Endothelial cell of umbilical vein (primary cell): Measurements from ENCODE around the gene CMSS1. TPM values are rescaled to one million over a fixed set of nuclear protein-coding genes. Genes with fewer than 3 reads are reported as not detected.

ENCODE experiments used
- BruUV-seq: library from RNA; stranded (reverse); fragments of 400-500 nt; replicated peaks from 2 replicates; lab custom pipeline; 2021; lab: Mats Ljungman, UMichigan
- CTCF ChIA-PET: fragments of 300-600, 350-600 bp; sonication (Branson Sonifier 250); formaldehyde crosslinking; loops from one replicate; lab custom pipeline; 2021; ENCODE audit warnings: antibody characterized with exemption, inconsistent platforms; lab: Charles Lee
- POLR2A ChIA-PET: fragments of 300-600, 350-600 bp; sonication (Branson Sonifier 250); formaldehyde crosslinking; loops from one replicate; lab custom pipeline; 2021; ENCODE audit warnings: antibody characterized with exemption, inconsistent platforms; lab: Charles Lee
- DNase-seq: peaks from one replicate; pipeline ENCODE4 v3.0.0-alpha.2; 2011; ENCODE audit warnings: low read depth, low spot score
- FAIRE-seq: peaks from 2 replicates; lab custom pipeline; 2011; peaks lifted over from hg19 to GRCh38; lab: Jason Lieb, UNC
- H2AFZ ChIP-seq: 2 replicates; pipeline ENCODE4 v1.6.0; 2012; ENCODE audit warnings: low read depth, low read length, control low read depth, inconsistent platforms
- H3K27ac ChIP-seq: 2 replicates; pipeline ENCODE4 v1.5.1; 2011; ENCODE audit warnings: low read depth, mild to moderate bottlenecking, control low read depth, low read length, moderate library complexity; ENCODE audit not compliant: insufficient read depth
- H3K27me3 ChIP-seq, 2 experiments: 2 replicates each; pipeline versions ENCODE4 v1.6.0 to v1.6.1; 2011; ENCODE audit warnings: low read length in 2 of 2, mixed read lengths in 1 of 2; ENCODE audit not compliant: control insufficient read depth in 2 of 2, insufficient read depth in 2 of 2
- H3K36me3 ChIP-seq, 2 experiments: 2 replicates in 1 of 2; 3 replicates in 1 of 2; pipeline ENCODE4 v1.5.1; 2011; ENCODE audit warnings: low read length in 2 of 2, mild to moderate bottlenecking in 1 of 2, moderate library complexity in 1 of 2; ENCODE audit not compliant: control insufficient read depth in 2 of 2, insufficient read depth in 2 of 2; ENCODE audit errors: extremely low read depth in 1 of 2
- H3K4me1 ChIP-seq: 3 replicates; pipeline ENCODE4 v1.5.1; 2011; ENCODE audit warnings: mild to moderate bottlenecking, low read length; ENCODE audit not compliant: control insufficient read depth, insufficient read depth; ENCODE audit errors: extremely low read depth
- H3K4me2 ChIP-seq: 2 replicates; pipeline ENCODE4 v1.6.1; 2011; ENCODE audit warnings: low read length, control low read depth, mixed read lengths; ENCODE audit not compliant: insufficient read depth
- H3K4me3 ChIP-seq, 3 experiments: fragments of 200-600 bp in 1 of 3; sonication (generic), shearing (Covaris generic) in 1 of 3; replicated peaks in 1 of 3; 2 replicates each; pipeline ENCODE4 v1.5.1; 2011 to 2016; ENCODE audit warnings: control low read depth in 3 of 3, low read length in 3 of 3, mild to moderate bottlenecking in 2 of 3, inconsistent platforms in 1 of 3, low read depth in 1 of 3, moderate library complexity in 1 of 3; ENCODE audit not compliant: insufficient read depth in 1 of 3
- H3K79me2 ChIP-seq: 2 replicates; pipeline ENCODE4 v1.6.0; 2012; ENCODE audit warnings: low read length, inconsistent platforms; ENCODE audit not compliant: control insufficient read depth, insufficient read depth
- H3K9ac ChIP-seq: replicated peaks from 2 replicates; pipeline ENCODE3; 2011; ENCODE audit warnings: low read length, control low read depth; ENCODE audit not compliant: insufficient read depth; ENCODE audit errors: extremely low read depth
- H3K9me1 ChIP-seq: replicated peaks from 3 replicates; pipeline ENCODE4 v1.6.0; 2011; ENCODE audit warnings: mild to moderate bottlenecking, low read length; ENCODE audit not compliant: control insufficient read depth, insufficient read depth; ENCODE audit errors: extremely low read depth
- H3K9me3 ChIP-seq: replicated peaks from 2 replicates; pipeline ENCODE4 v1.5.1; 2012; ENCODE audit warnings: low read length, inconsistent platforms; ENCODE audit not compliant: control insufficient read depth, insufficient read depth
- H4K20me1 ChIP-seq: replicated peaks from 2 replicates; pipeline ENCODE3; 2011; ENCODE audit warnings: mild to moderate bottlenecking, low read length; ENCODE audit not compliant: control insufficient read depth, insufficient read depth; ENCODE audit errors: extremely low read depth
- CTCF ChIP-seq, 2 donors: IDR thresholded peaks; 1 replicate in 1 of 2; 2 replicates in 1 of 2; pipeline ENCODE4 v1.5.1; 2011; ENCODE audit warnings: low read length in 2 of 2, mild to moderate bottlenecking in 2 of 2, moderate library complexity in 2 of 2, control low read depth in 1 of 2, inconsistent platforms in 1 of 2, low read depth in 1 of 2; ENCODE audit not compliant: insufficient read depth in 1 of 2; ENCODE audit errors: extremely low read depth in 1 of 2
- EZH2 ChIP-seq: IDR thresholded peaks from 2 replicates; pipeline ENCODE4 v1.6.1; 2012; ENCODE audit warnings: borderline replicate concordance, low read depth, mild to moderate bottlenecking, moderate library complexity, low read length, inconsistent platforms; ENCODE audit not compliant: severe bottlenecking
- FOS ChIP-seq: IDR thresholded peaks from 2 replicates; pipeline ENCODE4 v1.6.1; 2011; ENCODE audit warnings: mild to moderate bottlenecking, low read length, moderate library complexity, borderline replicate concordance; ENCODE audit not compliant: insufficient read depth
- GATA2 ChIP-seq: IDR thresholded peaks from 2 replicates; pipeline ENCODE4 v1.7.0; 2011; ENCODE audit warnings: low read depth, mild to moderate bottlenecking, moderate library complexity, mixed read lengths, low read length; ENCODE audit not compliant: insufficient read length, insufficient read depth
- JUN ChIP-seq: IDR thresholded peaks from 2 replicates; pipeline ENCODE4 v1.6.1; 2011; ENCODE audit warnings: borderline replicate concordance, low read depth; ENCODE audit not compliant: insufficient read length, insufficient read depth
- MAX ChIP-seq: IDR thresholded peaks from 2 replicates; pipeline ENCODE4 v1.6.1; 2011; ENCODE audit not compliant: insufficient read depth, insufficient read length
- MYC ChIP-seq: IDR thresholded peaks from one replicate; pipeline ENCODE4 v1.6.1; 2011; ENCODE audit warnings: mild to moderate bottlenecking, low read depth, low read length
- POLR2A ChIP-seq: IDR thresholded peaks from 2 replicates; pipeline ENCODE4 v1.6.1; 2012; ENCODE audit warnings: low read depth, mild to moderate bottlenecking, control low read depth, low read length
- POLR2AphosphoS5 ChIP-seq: IDR thresholded peaks from 2 replicates; pipeline ENCODE4 v1.6.1; 2012; ENCODE audit warnings: low read depth, mild to moderate bottlenecking, control low read depth, low read length, moderate library complexity; ENCODE audit not compliant: insufficient read depth
- dilution Hi-C: fragments of 300-500 bp; cut with MboI; formaldehyde crosslinking; loops from one replicate; pipeline ENCODE4 v1.15.0; 2019; ENCODE audit warnings: low sequenced_read_pairs; ENCODE audit not compliant: extremely low pct_ligation_motif_present
- intact Hi-C: fragments of 100-400 bp; cut with micrococcal nuclease; formaldehyde crosslinking; loops from one replicate; pipeline ENCODE4 v1.10.0; 2022
- polyA plus RNA-seq, 4 experiments: library from polyadenylated mRNA; depleted of rRNA in 3 of 4; stranded (reverse) in 3 of 4; unstranded in 1 of 4; fragments of >200 nt; gene quantifications; 2 replicates each; pipeline versions ENCODE4 v1.2.1 to v1.2.3, GENCODE V29; 2011 to 2012; ENCODE audit warnings: missing spikeins in 1 of 4
- total RNA-seq: library from RNA; stranded (reverse); gene quantifications from 2 replicates; pipeline ENCODE4 v1.2.3, GENCODE V29; 2021

The CMSS1 gene
- total and polyA plus RNA-seq, 2 donors (not counting 3 experiments of a cell fraction or from before 2014, with no cell fraction given), result 9.7 to 60.6 TPM

- no peak overlapping the region for H3K4me2 ChIP-seq
- intact Hi-C loops (no loop called here), dilution Hi-C loops (no loop called here)
Observed at GRCh38 chr3:99970198-99970597, 152.5 kb downstream of the CMSS1 start.

GRCh38 chr3:99971761-99972160, 154.1 kb downstream of the CMSS1 start:
- POLR2A ChIA-PET, result no interaction called here
- intact Hi-C loops, result no loop called here

More at GRCh38 chr3:99970198-99970597, 152.5 kb downstream of the CMSS1 start:
- H3K4me3 ChIP-seq, result no peak overlapping the region
- H3K9me1 ChIP-seq, result no peaks in the 10 kb centered on the region
- H3K27ac ChIP-seq, result no peak overlapping the region
- H3K9ac ChIP-seq, result no peak overlapping the region
- no TSS peak for BruUV-seq
- H3K27me3 ChIP-seq, result no peaks in the 10 kb centered on the region
- no peaks in the 10 kb centered on the region for H3K9me3 ChIP-seq
- no peaks in the 10 kb centered on the region for H3K36me3 ChIP-seq
- H3K4me1 ChIP-seq, result peaks cover under 1% of the 10 kb centered on the region
- no peaks in the 10 kb centered on the region for H4K20me1 ChIP-seq
- H2AFZ ChIP-seq, result no peak overlapping the region
- TF ChIP-seq JUN, result no peak
- no peak for TF ChIP-seq MYC
- TF ChIP-seq EZH2, result no peak
- TF ChIP-seq POLR2A, result no peak
- no peak for FAIRE-seq
- no peak for DNase-seq
- CTCF ChIA-PET, result interaction anchor here (1.1 kb wide), 1 partner anchor 127 kb away, joined by 3 read pairs; no protein-coding TSS in a partner anchor
- H3K79me2 ChIP-seq, result no peaks in the 10 kb centered on the region
- POLR2A ChIA-PET, result no interaction called here

More at GRCh38 chr3:99971761-99972160, 154.1 kb downstream of the CMSS1 start:
- no peaks in the 10 kb centered on the region for H3K9me1 ChIP-seq
- no peaks in the 10 kb centered on the region for H3K27me3 ChIP-seq
- no peaks in the 10 kb centered on the region for H3K9me3 ChIP-seq
- CTCF ChIA-PET, result interaction anchor here (1.2 kb wide), 1 partner anchor 13 kb away, joined by 3 read pairs; no protein-coding TSS in a partner anchor
- H3K36me3 ChIP-seq, result no peaks in the 10 kb centered on the region
- dilution Hi-C loops, result no loop called here
- H3K9ac ChIP-seq, result no peak overlapping the region
- FAIRE-seq (no peak), DNase-seq (no peak)
- H2AFZ ChIP-seq, result no peak overlapping the region
- H3K4me1 ChIP-seq, result no peaks in the 10 kb centered on the region
- H3K4me2 ChIP-seq, result no peak overlapping the region
- no peak for TF ChIP-seq EZH2
- TF ChIP-seq MAX, result no peak
- no peak for TF ChIP-seq POLR2A
- TF ChIP-seq POLR2AphosphoS5, result no peak
- TF ChIP-seq JUN, result no peak
- no peak for TF ChIP-seq FOS
- TF ChIP-seq CTCF (IDR thresholded peaks at IDR 0.05; ENCODE audit: extremely low read depth in 1 of 2, insufficient read depth in 1 of 2, low read depth in 1 of 2, low read length in 2 of 2), result no peak
- no peak for TF ChIP-seq GATA2
- no peak for TF ChIP-seq MYC
- no peaks in the 10 kb centered on the region for H3K79me2 ChIP-seq
- no peak overlapping the region for H3K27ac ChIP-seq
- BruUV-seq, result no TSS peak
- H3K4me3 ChIP-seq, result no peak overlapping the region
- H4K20me1 ChIP-seq, result no peaks in the 10 kb centered on the region
